ENCODE data around the gene PRKN.

PRKN gene

GRCh38 chr6:161922631-161923119, 804.9 kb downstream of the PRKN start:
- in situ Hi-C loops (cut with MboI; ENCODE audit: low sequenced_read_pairs, unreplicated experiment), result no loop called here

GRCh38 chr6:161921602-161922395, 805.8 kb downstream of the PRKN start:
- in situ Hi-C loops (cut with MboI; ENCODE audit: low sequenced_read_pairs, unreplicated experiment), result no loop called here
- no peak for TF ChIP-seq CTCF (IDR thresholded peaks at IDR 0.05; ENCODE audit: borderline replicate concordance, control extremely low read depth, extremely low read depth, insufficient read depth, missing control alignments)

More at GRCh38 chr6:161922631-161923119, 804.9 kb downstream of the PRKN start:
- no peak for DNase-seq (ENCODE audit: low spot score)
- peak; percentile 25 for TF ChIP-seq CTCF (IDR thresholded peaks at IDR 0.05; ENCODE audit: borderline replicate concordance, control extremely low read depth, extremely low read depth, insufficient read depth, missing control alignments)

GRCh38 chr6:161919691-161920090, 807.9 kb downstream of the PRKN start:
- DNase-seq (ENCODE audit: low spot score), result no peak
- in situ Hi-C loops (cut with MboI; ENCODE audit: low sequenced_read_pairs, unreplicated experiment), result no loop called here
- no peak for TF ChIP-seq CTCF (IDR thresholded peaks at IDR 0.05; ENCODE audit: borderline replicate concordance, control extremely low read depth, extremely low read depth, insufficient read depth, missing control alignments)

More at GRCh38 chr6:161921602-161922395, 805.8 kb downstream of the PRKN start:
- DNase-seq (ENCODE audit: low spot score), result no peak

GRCh38 chr6:161918628-161919205, 808.8 kb downstream of the PRKN start:
- DNase-seq (ENCODE audit: low spot score), result no peak
- TF ChIP-seq CTCF (IDR thresholded peaks at IDR 0.05; ENCODE audit: borderline replicate concordance, control extremely low read depth, extremely low read depth, insufficient read depth, missing control alignments), result no peak
- in situ Hi-C loops (cut with MboI; ENCODE audit: low sequenced_read_pairs, unreplicated experiment), result no loop called here

GRCh38 chr6:161918109-161918531, 809.4 kb downstream of the PRKN start:
- TF ChIP-seq CTCF (IDR thresholded peaks at IDR 0.05; ENCODE audit: borderline replicate concordance, control extremely low read depth, extremely low read depth, insufficient read depth, missing control alignments), result no peak
- no peak for DNase-seq (ENCODE audit: low spot score)
- in situ Hi-C loops (cut with MboI; ENCODE audit: low sequenced_read_pairs, unreplicated experiment), result no loop called here

GRCh38 chr6:161917645-161918044, 809.9 kb downstream of the PRKN start:
- no peak for DNase-seq (ENCODE audit: low spot score)
- no peak for TF ChIP-seq CTCF (IDR thresholded peaks at IDR 0.05; ENCODE audit: borderline replicate concordance, control extremely low read depth, extremely low read depth, insufficient read depth, missing control alignments)
- in situ Hi-C loops (cut with MboI; ENCODE audit: low sequenced_read_pairs, unreplicated experiment), result no loop called here

Data from GM13976 (cell line).